Inflammatory macrophage (primary cell): ENCODE measurements around the gene PPP2R2C.

Experiments
- DNase-seq, 2 donors: peaks; one replicate each; pipeline ENCODE4 v3.0.0-alpha.2; 2020 to 2022
- total RNA-seq, 18 experiments: gene quantifications; one replicate each; lab custom pipeline; 2026; ENCODE audit warnings: mixed read lengths in 6 of 18, inconsistent platforms in 2 of 18; lab: John Stamatoyannopoulos, UW

PPP2R2C gene
- total RNA-seq = 0 to 0.81 (median 0.02) reads per million in 18 experiments

- DNase-seq = no peak
Observed at GRCh38 chr4:6472387-6473263, at the start of gene PPP2R2C. PPP2R2C (minus strand) TSS chr4:6472614; CDS start chr4:6472229, 385 bp downstream.

DNA sequence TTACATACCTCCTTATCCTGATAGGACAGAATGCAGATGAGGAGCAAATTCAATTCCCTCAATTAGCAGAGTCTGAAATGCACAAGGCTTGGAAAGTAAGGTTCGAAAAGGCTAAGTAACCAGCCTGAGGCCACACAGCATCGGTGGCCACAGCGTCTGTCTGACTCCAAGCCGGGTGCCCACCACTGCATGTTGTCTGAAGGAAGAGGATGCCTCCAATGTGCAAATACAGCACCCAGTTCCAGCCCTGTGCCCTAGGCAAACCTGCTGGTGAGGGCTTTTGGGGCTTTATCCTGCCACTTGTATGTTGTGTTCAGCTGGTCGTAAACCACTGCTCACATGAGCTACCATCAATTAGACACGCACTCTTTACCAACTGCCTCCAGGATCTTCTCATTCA lies 48.6 kb upstream of the PPP2R2C start:
- DNase-seq = no peak

GRCh38 chr4:6520051-6520636 lies 47.7 kb upstream of the PPP2R2C start:
- no peak for DNase-seq

DNA sequence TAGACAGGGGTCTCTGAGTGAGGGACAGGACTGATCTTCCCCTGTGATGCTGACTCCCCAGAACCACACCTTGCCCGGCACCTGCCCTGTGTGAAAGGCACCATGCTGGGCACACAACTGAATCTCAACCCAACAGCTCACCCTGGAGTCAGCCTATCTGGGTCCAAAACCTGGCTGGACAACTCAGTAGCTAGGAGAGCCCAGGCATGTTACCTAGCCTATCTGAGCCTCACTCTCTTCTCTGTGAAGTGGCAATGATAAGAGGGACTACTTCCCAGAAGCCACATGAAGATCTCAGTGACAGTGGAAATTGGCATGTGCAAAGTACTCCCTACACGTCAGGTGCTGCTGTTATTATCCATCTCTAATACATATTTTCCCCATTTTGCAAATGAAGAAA lies 44.8 kb upstream of the PPP2R2C start:
- no peak for DNase-seq

GRCh38 chr4:6516762-6517161 lies 44.3 kb upstream of the PPP2R2C start:
- DNase-seq = no peak

DNA sequence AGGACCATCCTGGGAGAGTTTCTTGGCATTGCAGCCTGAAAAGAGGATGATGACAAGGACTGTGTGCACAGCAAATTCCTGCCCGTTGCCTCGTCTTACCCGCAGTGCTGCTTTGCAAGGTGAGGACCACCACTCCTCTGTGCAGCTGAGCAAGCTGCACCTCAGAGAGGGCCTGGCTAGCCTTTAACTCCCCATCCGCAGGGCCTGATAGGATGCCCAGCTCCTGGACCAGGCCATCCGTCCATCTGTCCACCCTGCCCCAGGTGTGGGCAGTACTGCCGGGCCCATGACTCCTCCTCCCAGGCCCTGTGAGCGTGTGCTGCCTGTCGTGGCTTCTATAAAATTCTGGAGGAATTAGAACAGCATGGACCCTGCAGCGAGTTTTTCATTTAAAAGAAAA lies 43.9 kb upstream of the PPP2R2C start:
- DNase-seq = no peak

- no peak for DNase-seq
Observed at GRCh38 chr4:6513678-6514077, 41.3 kb upstream of the PPP2R2C start.

GRCh38 chr4:6509587-6509986 lies 37.2 kb upstream of the PPP2R2C start:
- DNase-seq = no peak

DNA sequence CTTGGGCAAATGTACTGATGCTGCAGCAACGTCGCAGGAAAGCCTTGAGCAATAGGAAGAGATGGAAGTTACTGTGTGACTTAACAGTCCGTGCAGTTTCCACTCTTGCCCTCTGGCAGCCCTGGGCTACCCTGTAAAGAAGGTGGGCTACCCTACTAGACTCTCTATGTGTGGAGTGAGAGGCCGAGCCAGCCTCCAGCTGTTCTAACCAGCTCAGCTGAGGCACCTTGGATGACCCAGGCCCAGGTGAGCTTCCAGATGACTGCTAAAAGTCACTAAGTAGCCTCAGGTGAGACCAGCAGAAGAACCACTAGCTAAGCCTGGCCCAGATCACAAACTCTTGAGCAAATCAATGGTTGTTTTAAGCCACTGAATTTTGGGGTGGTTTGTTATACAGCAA lies 34.9 kb upstream of the PPP2R2C start:
- DNase-seq = no peak

DNA sequence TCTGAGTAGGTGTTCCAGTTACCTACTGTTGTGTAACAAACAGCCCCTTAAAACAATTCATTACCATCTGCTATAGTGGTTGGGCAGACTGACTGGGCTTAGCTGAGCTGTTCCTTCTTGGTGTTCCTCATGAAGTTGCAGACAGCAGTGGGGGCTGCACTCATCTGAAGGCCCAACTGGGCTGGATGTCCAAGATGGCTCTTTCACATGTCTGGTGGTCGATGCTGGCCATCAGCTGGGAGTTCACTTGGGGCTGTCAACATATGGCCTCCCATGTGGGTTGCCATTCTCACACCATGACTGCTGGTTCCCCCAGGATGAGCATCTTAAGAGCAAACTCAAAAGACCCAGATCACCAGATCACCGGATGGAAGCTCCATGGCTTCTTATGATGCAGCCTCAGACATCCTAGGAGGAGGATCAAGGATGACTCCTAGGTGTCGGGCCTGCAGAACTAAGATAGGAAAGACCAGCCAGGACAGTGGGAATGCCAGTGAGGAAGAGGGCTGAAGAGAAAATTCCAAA lies 34.3 kb upstream of the PPP2R2C start:
- no peak for DNase-seq

GRCh38 chr4:6504900-6505496 lies 32.6 kb upstream of the PPP2R2C start:
- no peak for DNase-seq

GRCh38 chr4:6502747-6503465 lies 30.5 kb upstream of the PPP2R2C start:
- DNase-seq = no peak

- no peak for DNase-seq
Observed at GRCh38 chr4:6502147-6502546, 29.7 kb upstream of the PPP2R2C start.

DNA sequence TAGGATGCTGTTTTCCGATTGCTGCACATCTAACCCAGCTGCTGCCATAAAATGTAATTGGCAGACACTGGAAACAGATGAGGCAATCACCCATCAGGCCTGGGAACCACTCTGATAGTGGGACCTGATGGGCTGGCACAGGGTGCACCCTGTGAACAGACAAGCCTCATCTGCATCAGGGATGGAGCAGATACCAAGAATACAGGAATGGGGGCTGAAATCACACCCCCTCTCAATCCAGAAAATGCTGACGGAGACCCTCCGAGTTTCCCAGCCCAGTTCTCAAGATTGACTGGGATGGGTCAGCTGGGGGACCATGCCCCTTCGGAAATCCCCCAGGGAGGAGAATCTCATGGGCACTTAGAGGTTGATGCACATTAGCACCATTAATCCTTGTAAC lies 28.8 kb upstream of the PPP2R2C start:
- DNase-seq = no peak

- no peak for DNase-seq
Observed at GRCh38 chr4:6500481-6501140, 28.2 kb upstream of the PPP2R2C start.

DNA sequence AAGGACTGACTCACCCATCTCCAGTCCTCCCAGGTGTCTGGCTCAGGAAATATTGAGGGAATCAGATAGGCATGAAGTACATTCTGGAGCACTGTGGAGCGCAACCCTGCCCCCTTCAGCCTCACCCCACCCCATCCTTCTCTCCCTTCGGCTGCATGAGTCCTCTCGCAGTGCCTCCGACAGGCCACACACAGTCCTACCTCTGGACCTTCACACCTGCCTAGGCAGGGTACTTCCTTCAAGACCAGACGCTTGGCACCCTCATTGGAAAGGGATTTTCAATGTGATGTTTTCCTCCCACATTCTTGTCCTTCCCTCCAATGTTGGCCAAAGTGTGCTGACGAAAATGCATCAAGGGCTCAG lies 26.8 kb upstream of the PPP2R2C start:
- no peak for DNase-seq

DNA sequence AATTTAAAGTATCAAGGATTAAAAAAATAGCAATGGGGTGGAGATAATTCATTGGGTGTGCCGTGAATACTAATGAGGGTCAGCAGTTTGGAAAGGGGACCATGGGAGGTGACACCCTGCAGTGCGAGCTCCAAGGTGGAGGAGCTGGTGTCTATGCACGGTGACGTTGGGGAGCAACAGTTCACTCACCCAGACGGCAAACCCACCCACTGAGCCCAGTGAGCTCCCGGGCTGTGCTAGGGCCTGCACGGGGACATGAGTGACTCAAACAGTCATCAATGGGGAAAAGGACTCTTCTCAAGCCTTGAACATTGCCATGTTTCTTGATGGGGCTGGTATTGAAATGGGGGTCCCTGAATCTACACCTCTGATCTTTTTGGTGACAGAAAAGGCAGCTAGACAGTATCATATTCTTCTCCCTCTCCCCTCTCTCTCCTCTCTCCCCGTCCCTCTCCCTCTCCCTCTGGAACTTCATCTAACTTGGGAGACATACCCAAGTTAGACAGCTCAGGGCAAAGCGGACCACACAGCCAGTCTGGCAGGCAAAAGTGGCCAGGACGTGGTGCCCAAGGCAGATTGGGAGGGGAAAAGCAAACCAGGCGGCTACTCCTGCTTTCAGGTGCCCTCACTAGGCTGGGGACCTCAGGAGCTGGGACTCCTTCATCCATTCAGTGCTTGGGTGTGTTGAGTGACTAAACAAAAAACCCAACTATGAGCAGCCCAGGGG lies 26.3 kb upstream of the PPP2R2C start:
- DNase-seq = no peak

- no peak for DNase-seq
Observed at GRCh38 chr4:6497796-6498195, 25.4 kb upstream of the PPP2R2C start.

- no peak for DNase-seq
Observed at GRCh38 chr4:6495736-6496135, 23.3 kb upstream of the PPP2R2C start.

GRCh38 chr4:6495296-6495590 lies 22.8 kb upstream of the PPP2R2C start:
- no peak for DNase-seq

- no peak for DNase-seq
Observed at GRCh38 chr4:6494431-6495295, 22.2 kb upstream of the PPP2R2C start.
